Measurements from ENCODE around the gene MTUS2. TPM values are rescaled to one million over a fixed set of nuclear protein-coding genes. Genes with fewer than 3 reads are reported as not detected.
A peak's percentile ranks its signal among the peaks of the same experiment; 100 is the strongest.

MTUS2 gene
- total RNA-seq, 4 donors from 2014 or later, result 0.08 to 0.57 TPM; not detected in 2

DNA sequence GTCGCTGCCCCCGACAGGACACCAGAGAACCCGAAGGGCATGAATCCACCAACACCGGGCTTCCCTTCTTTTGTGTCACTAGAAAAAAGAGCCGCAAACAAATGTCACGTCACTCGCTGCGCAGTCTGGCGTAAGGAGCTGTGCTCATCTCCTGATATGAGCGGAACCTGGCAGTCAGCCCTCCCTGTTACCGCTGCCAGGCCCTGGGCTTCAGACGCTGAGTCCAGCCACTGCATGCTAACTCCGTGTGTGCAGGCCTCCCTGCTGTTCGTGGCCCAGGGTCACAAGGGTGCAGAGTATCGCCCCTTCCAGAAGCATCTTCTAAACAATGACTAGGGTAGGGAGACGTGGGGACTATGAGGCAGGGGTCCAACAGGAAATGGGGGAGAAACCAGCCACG, 704.0 kb downstream of the MTUS2 start:
- no peak for DNase-seq
- 86 to 90% methylated on average over 12 to 14 of the region's 17 CpGs for WGBS, 2 donors
- H3K27me3 ChIP-seq, result no peaks in the 10 kb centered on the region
- H3K36me3 ChIP-seq, result peaks cover 14 to 100% (median 46%) of the 10 kb centered on the region in 3 donors
- no peak overlapping the region for H3K4me3 ChIP-seq
- H3K27ac ChIP-seq, result peak overlapping the region in 1 of 4 donors; percentile 65
- TF ChIP-seq, protein P1, sequence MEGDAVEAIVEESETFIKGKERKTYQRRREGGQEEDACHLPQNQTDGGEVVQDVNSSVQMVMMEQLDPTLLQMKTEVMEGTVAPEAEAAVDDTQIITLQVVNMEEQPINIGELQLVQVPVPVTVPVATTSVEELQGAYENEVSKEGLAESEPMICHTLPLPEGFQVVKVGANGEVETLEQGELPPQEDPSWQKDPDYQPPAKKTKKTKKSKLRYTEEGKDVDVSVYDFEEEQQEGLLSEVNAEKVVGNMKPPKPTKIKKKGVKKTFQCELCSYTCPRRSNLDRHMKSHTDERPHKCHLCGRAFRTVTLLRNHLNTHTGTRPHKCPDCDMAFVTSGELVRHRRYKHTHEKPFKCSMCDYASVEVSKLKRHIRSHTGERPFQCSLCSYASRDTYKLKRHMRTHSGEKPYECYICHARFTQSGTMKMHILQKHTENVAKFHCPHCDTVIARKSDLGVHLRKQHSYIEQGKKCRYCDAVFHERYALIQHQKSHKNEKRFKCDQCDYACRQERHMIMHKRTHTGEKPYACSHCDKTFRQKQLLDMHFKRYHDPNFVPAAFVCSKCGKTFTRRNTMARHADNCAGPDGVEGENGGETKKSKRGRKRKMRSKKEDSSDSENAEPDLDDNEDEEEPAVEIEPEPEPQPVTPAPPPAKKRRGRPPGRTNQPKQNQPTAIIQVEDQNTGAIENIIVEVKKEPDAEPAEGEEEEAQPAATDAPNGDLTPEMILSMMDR (IDR thresholded peaks at IDR 0.05), result no peak
- no peak for TF ChIP-seq POLR2A (IDR thresholded peaks at IDR 0.05)
- intact Hi-C loops (cut with DNase I), result no loop called here
- no peaks in the 10 kb centered on the region for H3K9me3 ChIP-seq
- H3K4me1 ChIP-seq, result no peaks in the 10 kb centered on the region

DNA sequence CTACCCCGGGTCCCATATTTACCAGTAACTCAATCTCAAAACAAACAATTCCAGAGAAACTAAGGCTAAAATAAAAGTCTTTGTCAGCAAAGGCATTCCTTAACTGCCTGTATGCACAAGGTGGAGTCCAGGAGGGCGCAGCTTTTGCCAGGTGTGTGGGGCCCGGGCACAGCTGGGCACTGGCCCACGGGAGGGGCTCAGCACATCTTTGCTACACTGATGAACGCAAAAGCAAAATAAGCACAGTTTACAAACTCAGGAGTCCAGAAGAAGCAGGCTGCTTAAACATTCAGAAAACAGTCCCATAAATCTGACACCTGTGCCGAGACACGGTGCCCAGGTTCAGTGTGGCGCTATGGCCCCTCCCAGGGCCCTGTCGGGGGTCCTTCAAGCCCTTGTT, 704.5 kb downstream of the MTUS2 start:
- H3K4me1 ChIP-seq, result no peaks in the 10 kb centered on the region
- H3K27me3 ChIP-seq, result no peaks in the 10 kb centered on the region
- DNase-seq, result no peak
- H3K27ac ChIP-seq, result peak overlapping the region in 1 of 4 donors; percentile 65
- H3K9me3 ChIP-seq, result no peaks in the 10 kb centered on the region
- H3K4me3 ChIP-seq, result no peak overlapping the region
- WGBS, 2 donors, result 83 to 91% methylated on average over 4 to 7 of the region's 9 CpGs
- TF ChIP-seq, protein P1 (IDR thresholded peaks at IDR 0.05), result no peak
- no peak for TF ChIP-seq POLR2A (IDR thresholded peaks at IDR 0.05)
- H3K36me3 ChIP-seq, result peaks cover 14 to 100% (median 44%) of the 10 kb centered on the region in 3 donors
- intact Hi-C loops (cut with DNase I), result no loop called here

DNA sequence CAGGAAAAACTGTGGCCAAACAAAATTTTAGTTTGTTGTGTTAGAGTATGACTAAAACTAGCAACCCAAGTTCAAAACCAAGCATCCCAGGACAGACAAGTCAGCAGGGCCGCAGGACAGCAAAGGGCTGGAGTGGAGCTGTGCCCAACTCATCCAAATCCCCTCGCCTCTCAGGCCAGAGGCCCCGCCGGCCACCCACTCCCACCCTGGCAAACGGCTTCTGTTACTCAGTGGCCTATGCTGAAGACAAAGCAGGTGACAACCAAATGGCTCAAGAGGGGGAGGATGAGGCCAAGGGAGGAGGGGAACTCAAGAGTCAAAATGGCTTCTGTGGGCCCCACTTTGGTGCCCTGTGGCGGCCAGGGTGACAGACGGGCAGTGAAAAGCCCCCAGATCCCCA, 705.6 kb downstream of the MTUS2 start:
- H3K36me3 ChIP-seq, result peaks cover 14 to 100% (median 44%) of the 10 kb centered on the region in 3 donors
- no peaks in the 10 kb centered on the region for H3K27me3 ChIP-seq
- 84 to 97% methylated on average over 5 to 7 of the region's 7 CpGs for WGBS, 2 donors
- DNase-seq, result no peak
- H3K27ac ChIP-seq, result peak overlapping the region in 1 of 4 donors; percentile 65
- no peaks in the 10 kb centered on the region for H3K4me1 ChIP-seq
- H3K4me3 ChIP-seq, result no peak overlapping the region
- no peaks in the 10 kb centered on the region for H3K9me3 ChIP-seq
- intact Hi-C loops (cut with DNase I), result no loop called here
- no peak for TF ChIP-seq POLR2A (IDR thresholded peaks at IDR 0.05)
- TF ChIP-seq, protein P1 (IDR thresholded peaks at IDR 0.05), result no peak

DNA sequence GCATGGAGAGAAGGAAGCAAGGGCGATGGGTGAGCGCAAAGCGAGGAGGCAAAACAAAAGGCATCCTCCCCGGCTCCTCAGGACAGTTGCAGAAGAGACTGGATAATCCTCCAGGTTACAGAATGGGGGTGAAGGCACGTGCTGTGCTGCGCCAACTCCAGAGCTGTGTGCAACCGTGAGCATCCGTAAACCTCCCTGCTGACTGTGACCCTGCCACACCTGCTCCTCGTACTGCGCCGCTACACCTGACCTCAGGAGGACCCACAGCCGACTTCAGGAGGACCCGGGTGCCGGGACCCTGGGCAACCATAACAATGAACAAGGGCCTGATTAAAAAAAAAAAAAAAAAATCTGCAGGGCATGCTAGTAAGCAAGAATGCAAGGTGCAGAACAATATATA, 706.6 kb downstream of the MTUS2 start:
- H3K27ac ChIP-seq, result no peak overlapping the region
- no peaks in the 10 kb centered on the region for H3K27me3 ChIP-seq
- no peak overlapping the region for H3K4me3 ChIP-seq
- 84 to 87% methylated on average over 11 to 14 of the region's 14 CpGs for WGBS, 2 donors
- H3K4me1 ChIP-seq, result no peaks in the 10 kb centered on the region
- intact Hi-C loops (cut with DNase I), result no loop called here
- H3K9me3 ChIP-seq, result no peaks in the 10 kb centered on the region
- peaks cover 14 to 100% (median 45%) of the 10 kb centered on the region in 3 donors for H3K36me3 ChIP-seq
- no peak for DNase-seq
- TF ChIP-seq, protein P1 (IDR thresholded peaks at IDR 0.05), result no peak
- no peak for TF ChIP-seq POLR2A (IDR thresholded peaks at IDR 0.05)

DNA sequence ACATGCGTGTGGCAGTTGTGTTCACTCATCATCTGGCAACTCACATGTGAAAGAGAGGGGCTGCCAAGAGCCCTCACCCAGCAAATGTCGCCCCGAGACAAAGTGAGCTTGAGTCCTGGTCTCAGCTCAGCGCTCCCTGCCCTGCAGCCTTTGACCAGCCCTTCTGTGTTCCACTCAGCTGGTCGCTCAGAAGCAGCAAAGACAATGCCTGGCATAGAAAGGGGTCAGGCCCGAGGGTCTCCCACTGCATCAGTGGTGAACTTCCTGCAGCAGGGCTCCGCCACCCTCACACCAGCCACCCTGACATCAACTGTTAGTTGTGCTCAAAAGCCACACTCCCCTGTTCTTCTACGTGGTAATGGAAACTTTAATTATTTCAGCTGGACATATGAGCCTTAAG, 707.4 kb downstream of the MTUS2 start:
- no peak overlapping the region for H3K27ac ChIP-seq
- H3K9me3 ChIP-seq, result no peaks in the 10 kb centered on the region
- 69 to 88% methylated on average over 3 to 8 of the region's 8 CpGs for WGBS, 2 donors
- H3K27me3 ChIP-seq, result no peaks in the 10 kb centered on the region
- no peaks in the 10 kb centered on the region for H3K4me1 ChIP-seq
- TF ChIP-seq, protein P1 (IDR thresholded peaks at IDR 0.05), result no peak
- TF ChIP-seq POLR2A (IDR thresholded peaks at IDR 0.05), result no peak
- DNase-seq, result no peak
- intact Hi-C loops (cut with DNase I), result no loop called here
- no peak overlapping the region for H3K4me3 ChIP-seq
- H3K36me3 ChIP-seq, result peaks cover 14 to 100% (median 38%) of the 10 kb centered on the region in 3 donors
